HL-60 (cell line): ENCODE results near the gene KRTAP9-6.

Experiments
- GABPA ChIP-seq: IDR thresholded peaks from 2 replicates; pipeline ENCODE4 v1.6.1; 2012; ENCODE audit warnings: low read depth
- POLR2AphosphoS5 ChIP-seq: IDR thresholded peaks from 2 replicates; pipeline ENCODE4 v1.6.1; 2012; ENCODE audit warnings: low read depth
- TF ChIP-seq, protein P1 (sequence below): IDR thresholded peaks from one replicate; pipeline ENCODE4 v1.5.1; 2011; ENCODE audit warnings: low read length, control low read depth, inconsistent platforms; ENCODE audit not compliant: insufficient read depth
- TF ChIP-seq, protein P2 (sequence below): IDR thresholded peaks from 2 replicates; pipeline ENCODE4 v1.6.1; 2012; ENCODE audit warnings: low read depth; ENCODE audit not compliant: insufficient replicate concordance

DNA sequence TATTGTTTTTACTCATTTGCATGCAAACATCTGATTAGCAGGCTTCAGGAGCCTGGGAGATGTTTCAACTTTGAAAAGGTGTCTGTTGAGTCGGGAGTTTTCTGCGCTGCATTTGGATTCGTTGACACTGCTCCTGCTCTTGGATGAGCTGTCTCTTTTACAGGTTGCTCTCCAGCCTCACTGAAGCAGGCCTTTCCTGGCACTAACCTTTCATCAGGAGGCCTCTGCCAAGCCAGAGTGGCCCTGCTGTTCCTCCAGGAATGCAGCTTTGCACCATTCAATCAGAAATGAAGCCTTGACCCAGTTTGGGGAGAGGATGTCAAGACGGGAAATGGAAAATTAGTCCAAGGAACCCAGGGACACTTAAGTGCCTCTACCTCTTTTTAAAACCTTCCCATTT is 37.8 kb downstream of the KRTAP9-6 start:
- TF ChIP-seq, protein P1, sequence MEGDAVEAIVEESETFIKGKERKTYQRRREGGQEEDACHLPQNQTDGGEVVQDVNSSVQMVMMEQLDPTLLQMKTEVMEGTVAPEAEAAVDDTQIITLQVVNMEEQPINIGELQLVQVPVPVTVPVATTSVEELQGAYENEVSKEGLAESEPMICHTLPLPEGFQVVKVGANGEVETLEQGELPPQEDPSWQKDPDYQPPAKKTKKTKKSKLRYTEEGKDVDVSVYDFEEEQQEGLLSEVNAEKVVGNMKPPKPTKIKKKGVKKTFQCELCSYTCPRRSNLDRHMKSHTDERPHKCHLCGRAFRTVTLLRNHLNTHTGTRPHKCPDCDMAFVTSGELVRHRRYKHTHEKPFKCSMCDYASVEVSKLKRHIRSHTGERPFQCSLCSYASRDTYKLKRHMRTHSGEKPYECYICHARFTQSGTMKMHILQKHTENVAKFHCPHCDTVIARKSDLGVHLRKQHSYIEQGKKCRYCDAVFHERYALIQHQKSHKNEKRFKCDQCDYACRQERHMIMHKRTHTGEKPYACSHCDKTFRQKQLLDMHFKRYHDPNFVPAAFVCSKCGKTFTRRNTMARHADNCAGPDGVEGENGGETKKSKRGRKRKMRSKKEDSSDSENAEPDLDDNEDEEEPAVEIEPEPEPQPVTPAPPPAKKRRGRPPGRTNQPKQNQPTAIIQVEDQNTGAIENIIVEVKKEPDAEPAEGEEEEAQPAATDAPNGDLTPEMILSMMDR, result no peak
- TF ChIP-seq, protein P2, sequence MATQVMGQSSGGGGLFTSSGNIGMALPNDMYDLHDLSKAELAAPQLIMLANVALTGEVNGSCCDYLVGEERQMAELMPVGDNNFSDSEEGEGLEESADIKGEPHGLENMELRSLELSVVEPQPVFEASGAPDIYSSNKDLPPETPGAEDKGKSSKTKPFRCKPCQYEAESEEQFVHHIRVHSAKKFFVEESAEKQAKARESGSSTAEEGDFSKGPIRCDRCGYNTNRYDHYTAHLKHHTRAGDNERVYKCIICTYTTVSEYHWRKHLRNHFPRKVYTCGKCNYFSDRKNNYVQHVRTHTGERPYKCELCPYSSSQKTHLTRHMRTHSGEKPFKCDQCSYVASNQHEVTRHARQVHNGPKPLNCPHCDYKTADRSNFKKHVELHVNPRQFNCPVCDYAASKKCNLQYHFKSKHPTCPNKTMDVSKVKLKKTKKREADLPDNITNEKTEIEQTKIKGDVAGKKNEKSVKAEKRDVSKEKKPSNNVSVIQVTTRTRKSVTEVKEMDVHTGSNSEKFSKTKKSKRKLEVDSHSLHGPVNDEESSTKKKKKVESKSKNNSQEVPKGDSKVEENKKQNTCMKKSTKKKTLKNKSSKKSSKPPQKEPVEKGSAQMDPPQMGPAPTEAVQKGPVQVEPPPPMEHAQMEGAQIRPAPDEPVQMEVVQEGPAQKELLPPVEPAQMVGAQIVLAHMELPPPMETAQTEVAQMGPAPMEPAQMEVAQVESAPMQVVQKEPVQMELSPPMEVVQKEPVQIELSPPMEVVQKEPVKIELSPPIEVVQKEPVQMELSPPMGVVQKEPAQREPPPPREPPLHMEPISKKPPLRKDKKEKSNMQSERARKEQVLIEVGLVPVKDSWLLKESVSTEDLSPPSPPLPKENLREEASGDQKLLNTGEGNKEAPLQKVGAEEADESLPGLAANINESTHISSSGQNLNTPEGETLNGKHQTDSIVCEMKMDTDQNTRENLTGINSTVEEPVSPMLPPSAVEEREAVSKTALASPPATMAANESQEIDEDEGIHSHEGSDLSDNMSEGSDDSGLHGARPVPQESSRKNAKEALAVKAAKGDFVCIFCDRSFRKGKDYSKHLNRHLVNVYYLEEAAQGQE, result no peak
- TF ChIP-seq GABPA (no peak), POLR2AphosphoS5 (no peak)
